ENCODE results near the gene KCNA10.

GRCh38 chr1:110529011-110529410, 10.0 kb upstream of the KCNA10 start:
- TF ChIP-seq MXI1 (IDR thresholded peaks at IDR 0.05; ENCODE audit: low read depth, low read length) (no peak), BCL3 (IDR thresholded peaks at IDR 0.05; ENCODE audit: borderline replicate concordance, insufficient read depth, low read depth, low read length, poor library complexity, severe bottlenecking) (no peak), USF1 (IDR thresholded peaks at IDR 0.05; ENCODE audit: borderline replicate concordance, extremely low read length, insufficient read depth, low read depth, low read length) (no peak), CTCF (IDR thresholded peaks at IDR 0.05 in 2 of 3, conservative IDR thresholded peaks at IDR 0.05 in 1 of 3; ENCODE audit: control insufficient read depth in 2 of 3, extremely low read depth in 1 of 3, insufficient read depth in 1 of 3, low read depth in 3 of 3, low read length in 3 of 3) (no peak), E2F8 (IDR thresholded peaks at IDR 0.05; ENCODE audit: low read depth, partially characterized antibody) (no peak), KDM1A (IDR thresholded peaks at IDR 0.05; ENCODE audit: borderline replicate concordance) (no peak), CHD4 (IDR thresholded peaks at IDR 0.05) (no peak), ATF2 (IDR thresholded peaks at IDR 0.05; ENCODE audit: low read length) (no peak), EZH2 (IDR thresholded peaks at IDR 0.05; ENCODE audit: borderline replicate concordance, control insufficient read depth, low read depth, low read length) (no peak)
